Central memory CD4-positive, alpha-beta T cell (primary cell): Measurements from ENCODE around the gene MAP3K12.
"Not testable (repeated sequence)": the region's sequence is repeated elsewhere in the genome, so short reads cannot be mapped to it uniquely, and the experiment has no call there.

ENCODE experiments used
- DNase-seq: peaks from one replicate; pipeline ENCODE4 v3.0.0; 2022

Gene MAP3K12

DNA sequence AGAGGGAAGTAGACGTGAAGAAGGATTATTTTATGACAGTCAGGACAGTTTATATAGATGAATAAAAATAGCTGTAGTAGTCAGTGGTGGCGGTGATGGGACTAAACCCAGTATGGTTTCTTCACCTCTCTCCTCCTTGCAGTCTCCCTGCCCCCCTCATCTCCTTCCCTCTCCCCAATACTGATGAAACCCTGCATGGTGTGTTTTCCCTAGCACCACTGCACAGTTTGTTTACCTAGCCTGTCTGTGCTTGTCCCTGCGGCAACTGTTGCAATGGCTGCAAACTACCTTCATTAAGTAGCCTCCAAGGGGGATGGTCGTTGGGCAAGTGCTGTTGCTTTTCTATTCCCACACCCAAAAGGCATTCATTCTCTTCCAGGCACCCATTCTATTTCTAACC lies 32.6 kb downstream of the MAP3K12 start:
- no peak for DNase-seq

DNA sequence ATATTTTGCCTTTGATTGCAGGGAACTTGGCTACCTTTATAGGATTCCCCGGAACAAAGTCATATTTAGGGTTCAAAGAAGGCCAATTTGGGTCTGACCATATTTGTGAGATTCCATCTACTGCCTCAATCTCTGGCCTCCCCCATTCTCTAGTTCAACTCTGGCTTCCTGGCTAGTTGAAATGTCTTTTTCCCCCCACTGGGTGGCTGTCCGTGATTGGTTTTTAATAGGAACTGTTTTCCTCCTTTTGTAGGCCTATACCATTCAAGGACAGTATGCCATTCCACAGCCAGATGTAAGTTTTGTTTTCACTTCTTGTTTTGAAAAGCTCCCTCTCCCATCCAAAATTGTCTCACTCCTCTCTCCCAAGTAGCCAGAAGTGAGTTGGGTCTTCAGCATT lies 33.6 kb downstream of the MAP3K12 start:
- no peak for DNase-seq

DNA sequence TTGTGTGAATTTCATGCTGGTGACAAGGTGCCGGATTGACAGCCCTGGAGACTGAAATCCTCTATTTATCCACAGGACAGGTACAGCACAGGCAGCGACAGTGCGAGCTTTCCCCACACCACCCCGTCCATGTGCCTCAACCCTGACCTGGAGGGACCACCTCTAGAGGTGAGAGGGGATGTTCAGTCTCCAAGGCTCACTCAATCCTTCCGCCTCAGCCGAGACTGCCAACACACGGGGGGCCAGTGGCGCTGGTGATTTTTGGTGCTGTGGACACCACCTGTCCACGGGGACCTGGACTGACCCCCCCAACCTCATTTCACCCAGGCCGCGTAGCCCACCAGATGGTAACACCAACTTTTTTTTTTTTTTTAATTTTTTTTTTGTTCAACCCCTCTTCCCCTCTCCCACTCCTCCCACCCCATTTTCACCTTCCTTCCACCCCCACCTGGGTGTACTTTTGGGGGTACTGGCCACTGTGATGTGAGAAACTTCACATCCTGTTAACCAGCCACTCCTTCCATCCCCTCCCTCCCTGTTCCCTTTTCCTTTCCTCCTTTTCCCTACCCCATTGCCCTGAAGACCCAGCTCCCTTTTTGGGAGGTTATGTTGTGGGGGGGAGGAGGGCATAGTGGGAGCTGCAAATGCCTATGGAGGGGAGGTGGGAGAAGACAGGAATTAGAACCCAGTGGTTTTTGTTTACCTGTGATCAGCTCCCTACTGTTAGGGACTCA lies 34.4 kb downstream of the MAP3K12 start:
- no peak for DNase-seq

DNA sequence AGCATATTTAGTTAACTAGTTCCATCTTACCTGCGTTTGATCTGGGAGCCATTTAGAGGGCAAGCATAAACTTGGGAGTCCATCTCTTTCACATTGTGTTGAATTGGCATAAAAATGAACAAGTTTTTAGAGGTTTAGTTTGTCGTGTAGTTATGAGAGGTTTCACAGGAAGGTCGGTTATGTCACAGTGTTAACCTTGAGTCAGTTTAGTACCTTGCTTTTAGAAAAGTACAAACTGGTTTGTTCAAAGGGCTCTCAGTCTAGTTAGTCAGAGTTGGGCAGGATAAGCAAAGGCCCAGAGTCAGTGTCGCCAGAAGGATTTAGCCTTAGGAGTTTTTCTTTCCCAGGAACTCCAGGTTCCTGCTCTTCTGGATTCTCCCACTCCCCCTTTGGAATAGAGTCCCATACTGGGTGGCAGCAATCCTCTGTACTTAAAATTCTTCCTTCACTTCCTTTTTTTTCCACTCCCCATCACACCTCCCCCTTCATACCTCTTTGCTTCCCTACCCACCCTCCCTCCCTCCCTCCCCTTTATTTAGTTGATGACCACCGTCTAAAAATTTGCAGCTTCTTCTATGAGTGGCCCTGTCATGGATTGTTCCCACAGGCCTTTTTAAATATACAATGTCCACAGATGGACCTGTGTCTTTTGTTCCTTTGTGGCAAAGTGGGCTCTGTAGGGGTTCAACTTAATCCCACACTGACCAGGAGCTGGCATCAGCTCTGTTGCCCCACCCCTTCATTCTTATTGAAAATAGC lies 35.3 kb downstream of the MAP3K12 start:
- no peak for DNase-seq

DNA sequence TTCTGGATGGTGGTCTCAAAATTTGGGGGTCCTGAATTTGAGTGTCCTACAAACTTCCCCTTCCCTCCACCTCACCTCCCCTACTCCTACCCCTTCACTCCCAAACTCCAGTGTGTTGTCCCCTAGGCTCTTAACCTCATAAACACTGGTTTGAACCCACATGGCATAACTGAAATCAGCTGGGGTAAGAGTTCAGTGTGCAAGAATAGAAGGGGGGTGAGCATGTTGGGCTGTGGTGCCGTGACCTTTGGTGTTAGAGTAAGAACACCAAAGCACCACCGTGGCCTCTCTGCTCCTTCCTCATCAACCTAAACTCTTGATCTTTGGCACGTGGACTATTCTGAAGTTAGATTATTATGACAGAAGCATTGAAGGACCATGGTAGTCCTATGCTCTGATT lies 36.3 kb downstream of the MAP3K12 start:
- DNase-seq: no peak

DNA sequence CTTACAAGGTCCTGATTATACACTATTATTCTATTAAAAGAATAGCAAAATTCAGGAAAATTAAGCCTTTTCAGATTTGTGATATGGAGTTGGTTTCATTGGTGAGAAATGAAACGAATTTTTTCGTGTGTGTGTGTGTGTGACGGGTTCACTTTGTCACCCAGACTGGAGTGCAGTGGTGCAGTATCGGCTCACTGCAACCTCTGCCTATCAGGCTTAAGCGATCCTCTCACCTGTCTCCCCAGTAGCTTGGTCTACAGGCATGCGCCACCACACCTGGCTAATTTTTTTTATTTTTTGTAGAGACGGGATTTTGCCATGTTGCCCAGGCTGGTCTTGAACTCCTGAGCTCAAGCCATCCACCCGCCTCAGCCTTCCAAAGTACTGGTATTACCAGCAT lies 37.7 kb downstream of the MAP3K12 start:
- DNase-seq: no peak

DNA sequence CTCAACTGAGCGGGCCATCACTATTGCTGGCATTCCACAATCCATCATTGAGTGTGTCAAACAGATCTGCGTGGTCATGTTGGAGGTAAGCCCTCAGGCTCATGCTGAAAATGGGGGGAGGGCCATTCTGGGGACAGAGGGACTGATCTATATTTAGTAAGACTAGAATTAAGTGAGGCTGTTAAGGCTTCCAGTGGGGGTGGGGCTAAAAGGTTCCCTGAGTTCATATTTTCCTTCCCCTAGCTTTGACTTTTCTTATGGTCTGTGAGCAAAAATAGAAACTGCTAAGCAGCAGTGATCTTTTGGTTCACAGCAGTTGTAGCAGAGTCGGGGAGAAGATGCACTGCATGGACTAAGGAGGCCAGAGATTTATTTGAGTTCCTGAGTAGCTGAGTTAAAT lies 38.2 kb downstream of the MAP3K12 start:
- DNase-seq: no peak

DNA sequence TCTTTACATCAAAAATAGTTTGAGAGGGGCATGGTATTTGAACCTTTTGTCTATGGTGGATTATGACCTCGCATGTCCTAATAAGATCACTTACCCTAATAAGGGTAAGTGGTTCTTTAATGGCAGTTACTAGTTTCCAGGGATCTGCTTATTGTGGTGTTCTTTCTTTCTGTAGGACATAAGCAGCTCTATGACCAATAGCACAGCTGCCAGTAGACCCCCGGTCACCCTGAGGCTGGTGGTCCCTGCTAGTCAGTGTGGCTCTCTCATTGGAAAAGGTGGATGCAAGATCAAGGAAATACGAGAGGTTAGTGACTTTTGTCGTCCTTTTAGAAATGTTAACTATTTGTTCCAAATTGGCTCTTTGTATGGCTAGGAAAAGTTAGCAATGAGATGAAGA lies 40.2 kb downstream of the MAP3K12 start:
- no peak for DNase-seq

DNA sequence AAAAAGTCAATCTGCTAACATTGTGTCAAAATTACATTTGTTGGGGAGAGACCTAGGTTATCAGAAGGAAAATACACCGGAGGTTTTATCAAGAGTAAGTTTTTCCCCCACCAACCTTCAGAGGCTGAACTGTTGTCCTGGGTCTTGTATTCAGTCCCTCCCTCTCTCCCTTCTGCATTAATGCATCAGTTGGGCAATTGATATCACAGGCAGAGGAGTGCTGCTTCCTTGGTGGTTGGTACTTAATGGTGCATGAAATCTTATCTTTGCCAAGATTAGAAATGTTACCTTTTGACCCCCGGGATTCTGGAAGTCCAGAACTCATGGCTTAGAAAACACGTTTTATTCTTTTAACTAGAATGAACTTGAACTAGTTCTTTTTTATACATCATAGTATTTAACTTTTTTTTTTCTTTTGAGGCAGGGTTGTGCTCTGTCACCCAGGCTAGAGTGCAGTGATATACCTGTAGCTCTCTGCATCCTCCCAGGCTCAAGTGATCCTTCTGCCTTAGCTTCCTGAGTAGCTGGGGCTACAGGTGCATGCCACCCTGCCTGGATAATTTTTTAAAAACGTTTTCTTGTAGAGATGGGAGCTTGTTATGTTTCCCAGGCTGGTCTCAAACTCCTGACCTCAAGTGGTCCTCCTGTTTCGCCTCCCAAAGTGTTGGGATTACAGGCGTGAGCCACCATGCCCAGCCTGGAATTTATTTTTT lies 42.4 kb downstream of the MAP3K12 start:
- no peak for DNase-seq

DNA sequence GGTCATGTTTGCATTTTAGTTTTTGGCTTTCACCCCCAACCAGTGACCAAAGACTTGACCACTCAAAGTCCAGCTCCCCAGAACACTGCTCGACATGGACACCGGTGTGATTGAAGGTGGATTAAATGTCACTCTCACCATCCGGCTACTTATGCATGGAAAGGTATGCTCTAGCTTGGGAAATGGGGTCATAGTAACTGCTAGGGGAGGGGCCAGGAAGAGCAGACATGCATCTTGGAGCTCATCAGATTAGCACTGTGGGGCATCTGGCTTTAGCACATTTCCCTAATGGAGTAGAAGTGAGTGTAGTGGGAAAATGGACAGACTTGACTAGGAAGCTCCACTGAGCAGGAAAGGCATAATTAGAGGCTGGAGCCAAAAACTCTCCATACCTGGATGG lies 44.6 kb downstream of the MAP3K12 start:
- no peak for DNase-seq

DNA sequence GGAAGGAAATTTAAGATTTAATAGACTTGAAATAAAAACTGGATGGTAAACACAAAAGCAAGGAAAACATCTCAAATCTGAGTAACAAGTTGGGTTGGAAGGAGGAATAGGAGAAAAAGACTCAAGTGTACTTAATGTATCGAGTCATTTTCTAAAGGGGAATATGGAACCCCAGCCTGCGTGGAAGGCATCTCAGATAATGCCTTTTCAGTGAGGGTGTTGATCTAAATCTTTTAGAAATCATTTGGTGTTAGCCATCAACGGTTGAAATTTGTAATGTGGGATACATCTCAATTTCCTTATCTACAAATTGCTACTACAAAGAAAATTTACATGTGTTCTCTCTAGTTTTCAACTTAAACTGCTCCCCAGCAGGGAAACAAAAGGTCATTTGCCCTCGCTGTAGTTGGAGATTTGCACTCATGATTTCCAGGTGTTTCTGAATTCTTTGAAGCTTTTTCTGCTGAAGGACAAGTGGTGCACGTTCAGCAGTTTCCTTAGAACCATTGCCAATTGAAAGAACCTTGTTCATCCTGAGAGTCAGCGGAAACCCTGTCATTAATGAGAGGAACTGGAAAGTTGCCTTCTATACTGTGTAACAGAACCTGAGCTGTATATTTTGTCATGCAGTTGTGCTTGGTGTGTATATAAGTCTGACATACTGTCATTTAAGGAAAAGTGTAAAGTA lies 45.2 kb downstream of the MAP3K12 start:
- no peak for DNase-seq

DNA sequence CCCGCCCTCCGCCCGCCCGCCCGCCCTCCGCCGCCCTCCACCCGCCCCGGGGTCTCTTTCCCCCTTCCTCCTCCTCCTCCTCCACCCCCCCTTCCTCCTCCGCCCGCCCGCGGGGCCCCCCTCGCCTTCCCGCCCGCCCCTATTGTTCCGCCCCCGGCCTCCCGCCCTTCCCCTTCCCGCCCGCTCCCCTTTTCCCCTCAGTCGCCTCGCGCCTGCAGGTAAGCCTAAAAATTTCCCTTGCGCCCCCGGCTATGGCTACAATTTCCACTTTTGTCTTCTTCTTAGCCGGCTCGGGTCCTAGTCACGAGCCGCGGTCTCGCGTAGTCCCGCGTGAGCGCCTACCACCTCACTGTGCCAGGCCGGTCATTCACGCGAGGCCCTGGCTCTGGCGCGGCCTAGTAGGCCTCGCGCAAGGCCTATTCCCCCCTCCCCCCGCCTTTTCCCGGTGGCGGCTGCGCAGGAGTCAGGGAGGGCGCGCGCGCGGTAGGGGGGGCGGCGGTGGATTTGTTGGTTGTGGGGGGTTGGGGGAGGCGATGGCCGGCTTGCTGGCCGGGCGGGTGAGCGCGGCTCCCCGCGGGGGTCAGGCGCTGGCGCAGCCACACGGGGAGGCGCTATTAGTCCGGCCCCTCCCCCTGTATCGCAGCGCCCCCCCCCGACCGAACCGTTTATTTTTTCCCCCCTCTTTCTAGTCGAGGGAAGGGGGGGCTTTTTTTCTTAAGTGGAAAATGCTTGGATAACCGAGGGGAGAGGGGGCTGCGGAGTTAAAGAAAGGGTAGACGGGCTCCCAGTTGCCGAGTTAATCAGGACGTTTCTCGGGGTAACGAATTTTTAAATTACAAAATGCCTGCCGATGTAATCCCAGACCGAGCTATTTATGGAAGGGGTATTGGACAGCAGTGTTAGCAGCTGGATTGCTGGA lies 46.8 kb downstream of the MAP3K12 start:
- DNase-seq: peak; percentile 75

DNA sequence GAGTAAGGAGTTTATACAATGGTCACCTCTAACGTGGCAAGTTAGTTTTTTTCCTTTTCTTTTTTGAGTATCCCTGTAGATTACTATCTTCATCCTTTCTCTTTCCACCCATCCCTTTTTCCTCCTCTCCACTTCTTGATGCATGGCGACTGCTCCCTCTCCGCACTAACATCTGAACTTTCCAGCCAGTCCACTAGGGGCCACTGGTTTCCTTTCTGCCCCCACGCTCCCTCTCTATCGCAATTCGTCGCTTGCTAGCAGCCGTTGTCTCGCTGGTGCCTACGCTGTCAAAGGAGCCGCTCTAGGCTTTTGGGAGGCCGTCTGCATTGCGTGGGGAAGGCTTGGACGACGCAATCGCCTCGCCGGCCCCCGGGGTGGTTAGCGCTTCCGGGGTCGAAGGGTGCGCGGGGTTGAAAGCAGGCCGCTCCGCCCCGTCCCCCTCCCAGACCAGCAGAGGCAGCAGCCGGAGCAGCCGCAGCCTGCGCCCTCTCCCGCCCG lies 47.5 kb downstream of the MAP3K12 start, which contains the start of gene PCBP2:
Gene PCBP2 (plus strand): TSS at position 442 of the 498 bp plus-strand sequence. CDS start 2,699 bp downstream, outside the sequence.
- DNase-seq: peak; percentile 98

DNA sequence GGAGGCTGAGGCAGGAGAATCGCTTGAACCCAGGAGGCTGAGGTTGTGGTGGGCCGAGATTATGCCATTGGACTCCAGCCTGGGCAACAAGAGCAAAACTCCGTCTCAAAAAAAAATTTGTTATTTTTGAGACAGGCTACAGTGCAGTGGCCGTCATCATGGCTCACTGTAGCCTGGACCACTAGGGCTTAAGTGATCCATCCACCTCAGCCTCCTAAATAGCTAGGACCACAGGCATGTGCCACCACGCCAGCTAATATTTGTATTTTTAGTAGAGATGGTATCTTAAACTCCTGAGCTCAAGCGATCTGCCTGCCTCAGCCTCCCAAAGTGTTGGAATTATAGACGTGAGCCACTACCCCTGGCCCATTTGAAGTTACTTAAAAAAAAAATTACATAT lies 48.3 kb downstream of the MAP3K12 start:
- no peak for DNase-seq

DNA sequence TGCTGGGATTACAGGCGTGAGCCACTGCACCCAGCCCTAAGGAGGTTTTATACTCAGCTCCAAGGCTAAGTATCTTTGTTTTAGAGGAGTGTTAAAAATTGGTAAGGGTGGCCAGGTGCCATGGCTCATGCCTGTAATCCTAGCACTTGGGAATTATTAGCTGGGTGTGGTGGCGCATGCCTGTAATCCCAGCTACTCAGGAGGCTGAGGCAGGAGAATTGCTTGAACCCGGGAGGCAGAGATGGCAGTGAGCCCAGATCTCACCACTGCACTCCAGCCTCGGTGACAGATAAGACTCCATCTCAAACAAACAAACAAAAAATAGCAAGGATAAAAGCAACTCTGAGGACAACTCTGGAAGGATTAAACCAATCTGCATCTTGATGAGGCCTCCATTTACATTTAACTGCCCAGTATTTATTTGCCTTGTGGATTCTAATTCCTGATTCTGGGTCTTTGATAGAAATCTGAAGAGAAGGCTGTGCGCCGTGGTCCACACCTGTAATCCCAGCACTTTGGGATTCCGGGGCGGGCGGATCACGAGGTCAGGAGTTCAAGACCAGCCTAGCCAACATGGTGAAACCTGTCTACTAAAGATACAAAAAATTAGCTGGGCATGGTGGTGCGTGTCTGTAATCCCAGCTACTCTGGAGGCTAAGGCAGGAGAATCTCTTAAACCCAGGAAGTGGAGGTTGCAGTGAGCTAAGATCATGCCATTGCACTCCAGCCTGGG lies 54.5 kb downstream of the MAP3K12 start:
- DNase-seq: not testable (repeated sequence)

DNA sequence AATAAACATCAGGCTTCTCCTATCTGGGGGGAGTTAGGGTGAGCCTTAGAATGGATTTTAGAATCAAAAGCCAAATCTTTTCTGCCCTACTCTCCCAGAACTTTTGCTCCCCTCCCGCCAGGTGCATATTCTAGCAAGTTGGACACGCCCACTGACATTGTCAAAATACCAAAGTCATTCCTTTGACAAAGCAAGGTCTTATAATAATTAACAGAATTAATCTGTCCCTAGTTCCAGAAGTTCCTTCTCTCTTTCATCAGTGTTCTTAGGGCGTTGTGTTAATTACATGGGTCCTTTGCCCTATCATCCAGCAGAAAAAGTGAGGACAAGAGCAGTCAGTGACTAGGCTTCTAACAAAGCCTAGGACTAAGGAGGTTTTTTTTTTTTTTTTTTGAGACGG lies 55.3 kb downstream of the MAP3K12 start:
- no peak for DNase-seq

DNA sequence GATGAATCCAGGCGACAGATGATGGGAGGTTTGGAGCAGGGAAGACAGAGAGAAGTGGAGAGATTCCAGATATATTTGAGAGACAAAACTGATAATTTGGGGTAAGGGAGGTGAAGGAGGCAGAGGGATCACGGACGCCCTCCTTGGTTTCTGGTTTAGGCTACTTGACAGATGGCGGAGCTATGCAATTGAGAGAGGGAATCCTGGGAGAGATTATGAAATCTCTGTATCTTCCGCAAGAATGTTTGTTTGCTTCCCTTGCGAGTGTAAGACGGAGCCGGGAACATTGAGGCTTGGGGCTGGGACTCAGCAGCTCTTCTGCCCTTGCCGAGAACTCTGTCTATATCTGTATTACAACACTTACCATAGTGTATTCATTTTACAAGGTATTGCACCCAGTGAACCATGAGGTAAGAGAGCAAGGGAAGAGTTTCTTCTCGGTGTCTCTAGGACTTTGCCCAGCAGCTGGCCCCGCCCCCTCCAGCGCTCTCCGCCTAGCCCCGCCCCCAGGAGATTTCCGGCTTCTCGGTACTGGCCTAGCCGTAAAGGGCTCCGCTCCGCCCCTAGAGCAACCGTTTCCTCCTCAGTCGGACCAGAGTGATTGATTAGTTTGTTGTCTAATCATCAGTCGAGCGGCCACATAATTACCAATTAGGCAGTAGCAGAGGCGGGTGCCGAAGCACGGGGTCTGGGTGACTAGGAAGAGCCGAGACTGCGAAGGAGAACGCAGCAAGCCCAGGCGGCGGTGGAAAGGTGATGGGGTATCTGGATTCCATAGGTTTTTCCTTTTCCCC lies 58.0 kb downstream of the MAP3K12 start, which contains the start of gene PRR13:
Gene PRR13 (plus strand): TSS at position 695 of the 794 bp plus-strand sequence. CDS start 981 bp downstream, outside the sequence.
- DNase-seq: peak; percentile 97

DNA sequence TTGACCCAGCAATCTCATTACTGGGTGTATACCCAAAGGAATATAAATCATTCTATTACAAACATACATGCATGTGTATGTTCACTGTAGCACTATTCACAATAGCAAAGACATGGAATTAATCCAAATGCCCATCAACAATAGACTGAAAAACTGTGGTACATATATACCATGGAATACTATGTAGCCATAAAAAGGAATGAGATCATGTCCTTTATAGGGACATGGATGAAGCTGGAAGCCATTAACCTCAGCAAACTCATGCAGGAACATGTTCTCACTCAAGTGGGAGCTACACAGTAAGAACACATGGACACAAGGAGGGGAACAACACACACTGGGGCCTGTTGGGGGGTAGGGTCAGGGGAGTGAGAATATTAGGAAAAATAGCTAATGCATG lies 59.7 kb downstream of the MAP3K12 start:
- DNase-seq: not testable (repeated sequence)

DNA sequence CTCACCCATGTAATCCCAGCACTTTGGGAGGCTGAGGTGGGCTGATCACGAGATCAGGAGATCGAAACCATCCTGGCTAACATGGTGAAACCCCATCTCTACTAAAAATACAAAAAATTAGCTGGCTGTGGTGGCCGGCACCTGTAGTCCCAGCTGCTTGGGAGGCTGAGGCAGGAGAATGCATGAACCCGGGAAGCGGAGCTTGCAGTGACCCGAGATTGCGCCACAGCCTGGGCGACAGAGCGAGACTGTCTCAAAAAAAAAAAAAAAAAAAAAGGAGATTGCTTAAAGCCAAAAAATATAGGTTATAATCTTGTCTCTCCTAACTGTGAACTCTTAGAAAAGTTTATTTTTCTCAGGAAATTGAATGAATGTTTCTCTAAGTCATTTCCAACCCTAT lies 63.9 kb downstream of the MAP3K12 start:
- DNase-seq: not testable (repeated sequence)

DNA sequence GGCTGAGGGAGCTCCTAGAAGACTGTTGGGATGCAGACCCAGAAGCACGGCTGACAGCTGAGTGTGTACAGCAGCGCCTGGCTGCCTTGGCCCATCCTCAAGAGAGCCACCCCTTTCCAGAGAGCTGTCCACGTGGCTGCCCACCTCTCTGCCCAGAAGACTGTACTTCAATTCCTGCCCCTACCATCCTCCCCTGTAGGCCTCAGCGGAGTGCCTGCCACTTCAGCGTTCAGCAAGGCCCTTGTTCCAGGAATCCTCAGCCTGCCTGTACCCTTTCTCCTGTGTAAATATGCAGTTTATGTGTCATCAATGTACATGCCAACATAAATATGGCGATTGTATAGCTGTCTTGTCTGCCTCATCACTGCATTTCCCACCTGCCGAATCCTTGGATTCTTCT lies 68.1 kb downstream of the MAP3K12 start:
- no peak for DNase-seq
